ENCODE results near the gene CIRBP.

GRCh38 chr19:1316466-1316865 lies 47.3 kb downstream of the CIRBP start:
- TF ChIP-seq CTCF (conservative IDR thresholded peaks at IDR 0.05; ENCODE audit: low read length) (no peak), EZH2phosphoT487 (IDR thresholded peaks at IDR 0.05; ENCODE audit: borderline replicate concordance, low read depth, low read length) (no peak)

All from OCI-LY7 (cell line).